ENCODE measurements around the gene EXOC3L4. TPM values are rescaled to one million over a fixed set of nuclear protein-coding genes. Genes with fewer than 3 reads are reported as not detected.
A peak's percentile ranks its signal among the peaks of the same experiment; 100 is the strongest.
"Not testable (repeated sequence)": the region's sequence is repeated elsewhere in the genome, so short reads cannot be mapped to it uniquely, and the experiment has no call there.

Gene EXOC3L4
- total RNA-seq: 22.9 TPM

DNA sequence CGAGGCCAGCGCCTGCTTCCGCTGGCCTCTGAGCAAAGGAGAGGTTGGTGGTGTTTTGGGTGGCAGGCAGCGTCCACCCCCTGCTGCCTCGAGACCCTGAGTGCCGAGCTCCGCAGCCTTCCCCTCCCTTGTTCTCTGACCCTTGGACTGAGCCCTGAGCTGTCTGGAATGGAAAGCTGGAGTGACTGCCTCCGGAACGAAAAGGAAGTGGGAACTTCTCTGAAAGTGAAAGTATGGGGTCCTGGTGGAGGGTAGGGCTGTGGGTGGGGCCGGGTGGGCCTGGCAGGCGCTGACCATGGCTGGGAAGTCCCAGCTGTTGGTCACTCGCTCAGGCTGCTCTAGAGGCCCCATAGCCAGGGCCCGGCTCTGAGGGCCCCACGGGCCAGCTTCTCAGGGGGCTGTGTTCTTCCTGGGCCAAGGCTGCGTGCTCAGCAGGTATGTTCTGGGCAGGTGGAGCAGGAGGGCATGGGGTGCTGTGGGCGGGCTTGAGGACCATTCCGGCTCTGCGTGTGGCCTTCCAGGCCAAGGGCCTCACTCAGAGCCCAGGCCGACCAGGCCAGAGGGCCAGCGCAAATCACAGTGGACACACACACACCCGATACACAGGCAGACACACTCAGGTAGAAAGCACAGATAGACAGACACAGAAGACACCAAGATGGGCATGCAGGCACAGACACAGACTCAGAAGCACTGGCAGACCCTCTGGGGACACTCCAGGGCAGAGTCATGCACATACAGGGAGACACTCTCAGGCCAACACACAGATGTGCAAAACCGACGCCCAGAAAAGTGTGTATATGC, at the start of gene EXOC3L4:
Gene EXOC3L4, plus strand, starts transcription at position 320 of the 804 bp plus-strand sequence. CDS start 5,495 bp downstream, outside the sequence.
- DNase-seq (ENCODE audit: low spot score): no peak

DNA sequence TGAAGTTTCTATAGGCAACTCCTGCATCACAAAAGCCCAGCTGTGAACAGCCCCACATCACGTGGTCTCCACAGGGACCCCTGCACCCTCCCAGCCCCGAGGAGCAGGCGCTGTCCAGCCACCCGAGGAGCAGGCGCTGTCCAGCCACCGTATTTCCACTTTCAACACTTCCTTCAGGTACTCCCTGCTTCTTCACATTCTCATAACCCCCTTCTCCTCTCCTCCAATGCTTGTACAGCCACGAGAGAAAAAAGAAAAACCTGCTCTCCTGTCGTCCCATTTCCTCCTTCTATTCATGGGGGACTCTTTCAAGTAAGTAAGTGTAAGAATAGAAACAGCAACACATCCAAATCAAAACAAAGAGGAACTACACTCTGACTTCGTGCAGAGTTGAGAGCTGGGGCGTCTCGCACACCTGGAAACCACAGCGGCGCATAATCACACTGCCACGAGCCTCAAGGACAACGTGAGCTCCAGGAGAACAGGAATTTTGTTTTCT, 49.1 kb upstream of the EXOC3L4 start:
- no peak for DNase-seq (ENCODE audit: low spot score)

DNA sequence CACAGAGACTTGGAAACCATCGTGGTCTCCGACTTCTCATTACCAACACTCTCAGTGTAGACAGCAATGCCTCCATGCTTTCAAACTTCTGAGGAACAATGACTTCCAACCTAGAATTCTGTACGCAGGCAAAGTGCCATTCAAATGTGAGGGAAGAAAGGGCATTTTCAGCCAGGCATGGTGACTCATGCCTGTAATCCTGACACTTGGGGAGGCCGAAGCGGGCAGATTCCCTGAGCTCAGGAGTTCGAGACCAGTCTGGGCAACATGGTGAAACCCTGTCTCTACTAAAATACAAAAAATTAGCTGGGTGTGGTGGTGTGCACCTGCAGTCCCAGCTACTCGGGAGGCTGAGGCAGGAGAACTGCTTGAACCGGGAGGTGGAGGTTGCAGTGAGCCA, 47.1 kb upstream of the EXOC3L4 start:
- not testable (repeated sequence) for DNase-seq (ENCODE audit: low spot score)

DNA sequence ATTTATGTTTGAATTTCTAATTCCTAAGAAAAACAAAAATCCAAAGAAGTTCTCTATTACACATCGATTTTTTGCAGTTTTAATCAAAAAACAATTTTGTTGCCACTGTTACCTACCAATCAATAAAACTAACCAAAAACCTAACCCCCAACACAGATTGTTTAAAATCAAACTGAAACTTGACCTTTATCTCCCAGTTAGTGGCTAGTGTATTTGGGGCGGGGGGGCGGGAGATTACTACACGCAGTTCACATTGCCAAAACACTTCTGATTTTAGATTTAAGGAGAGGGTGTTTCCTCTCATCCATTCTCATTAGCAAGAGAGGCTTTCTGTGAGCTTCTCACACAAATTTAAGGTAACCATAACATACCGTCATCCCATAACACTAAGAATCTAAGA, 43.6 kb upstream of the EXOC3L4 start:
- DNase-seq (ENCODE audit: low spot score): no peak

DNA sequence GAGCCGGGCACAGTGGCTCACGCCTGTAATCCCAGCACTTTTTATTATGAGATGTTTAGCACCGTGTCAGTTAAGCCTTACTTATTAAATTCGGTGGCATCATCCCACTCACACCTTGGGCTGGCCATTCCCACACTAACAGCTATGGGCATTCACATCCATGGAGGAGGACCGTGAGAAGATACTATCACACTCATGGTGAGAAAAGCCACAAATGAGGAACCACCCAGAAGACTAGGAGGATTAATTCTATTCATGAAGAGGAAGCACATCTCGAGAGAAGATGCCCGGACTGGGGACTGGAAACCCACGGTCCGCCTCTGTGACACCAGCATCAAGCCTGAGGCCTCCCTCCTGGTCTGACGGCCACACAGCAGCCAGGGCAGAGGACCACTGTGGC, 42.1 kb upstream of the EXOC3L4 start:
- no peak for DNase-seq (ENCODE audit: low spot score)

DNA sequence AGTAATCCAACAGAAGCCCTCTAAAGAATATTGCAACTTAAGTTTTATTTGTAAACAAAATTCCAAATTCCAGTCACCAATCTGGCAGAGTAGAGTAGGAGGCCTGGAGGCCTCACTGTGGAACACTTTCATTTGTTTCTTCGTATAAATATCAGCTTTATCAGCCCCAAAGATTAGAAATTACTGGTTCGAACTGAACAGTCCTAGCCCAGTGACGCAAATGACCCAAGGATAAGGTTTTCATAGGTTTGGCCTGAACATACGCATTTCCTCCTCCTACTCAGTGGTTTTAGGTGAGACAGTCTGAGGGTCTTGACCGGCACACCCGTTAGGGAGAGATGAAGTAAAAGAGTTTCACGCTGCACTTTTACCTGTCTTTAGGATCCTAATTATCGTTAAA, 38.8 kb upstream of the EXOC3L4 start:
- DNase-seq (ENCODE audit: low spot score): no peak

DNA sequence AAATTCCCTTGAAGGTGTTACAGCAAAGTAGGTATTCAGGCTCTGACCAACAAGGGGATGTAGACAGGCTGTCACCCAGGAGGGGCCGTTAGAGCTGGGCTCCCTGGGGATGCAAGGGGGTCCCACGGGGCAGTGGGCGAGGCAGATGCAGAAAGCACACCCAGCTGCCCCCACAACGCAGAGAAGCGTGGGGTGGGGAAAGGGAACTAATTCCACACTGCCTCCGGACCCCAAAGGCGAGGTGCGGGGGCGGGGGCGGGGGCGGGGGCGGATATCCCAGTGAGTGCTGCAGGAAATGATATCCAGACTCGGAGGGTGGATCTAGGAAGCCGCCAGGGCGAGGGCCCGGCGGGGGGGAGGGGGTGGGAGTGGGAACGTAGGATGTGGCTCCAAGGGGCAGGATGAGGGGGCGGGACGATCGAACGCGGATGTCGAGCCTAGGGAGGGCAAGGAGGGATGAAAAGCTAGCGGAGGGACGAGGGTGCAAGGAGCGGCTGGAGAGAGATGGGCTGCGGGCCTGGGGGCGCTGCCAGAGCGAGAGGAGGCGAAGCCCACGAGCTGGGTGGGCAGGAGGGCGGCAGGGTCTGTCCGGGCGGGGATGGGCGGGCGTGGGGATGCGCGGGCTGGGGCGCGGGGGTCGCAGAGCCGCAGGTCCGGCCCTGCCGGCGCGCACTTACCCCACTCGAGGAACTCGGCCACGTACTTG, 38.0 kb upstream of the EXOC3L4 start:
- DNase-seq (ENCODE audit: low spot score): no peak

DNA sequence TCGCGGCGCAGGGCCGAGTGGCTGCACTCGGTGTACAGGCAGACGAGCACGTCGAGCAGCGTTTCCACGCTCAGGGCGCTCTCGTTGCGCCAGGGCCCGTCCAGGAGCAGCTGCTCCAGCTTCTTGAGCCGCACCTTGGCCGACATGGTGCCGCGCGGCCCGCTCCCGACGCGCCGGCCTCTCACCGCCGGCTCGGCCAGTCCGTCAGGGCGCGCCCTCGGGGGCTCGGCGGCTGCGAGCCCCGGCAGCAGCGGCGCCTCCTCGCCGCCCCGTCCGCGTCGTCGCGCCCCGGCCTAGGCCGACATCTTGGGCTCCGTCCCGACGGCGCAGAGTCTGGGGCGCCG, 37.5 kb upstream of the EXOC3L4 start:
- no peak for DNase-seq (ENCODE audit: low spot score)

DNA sequence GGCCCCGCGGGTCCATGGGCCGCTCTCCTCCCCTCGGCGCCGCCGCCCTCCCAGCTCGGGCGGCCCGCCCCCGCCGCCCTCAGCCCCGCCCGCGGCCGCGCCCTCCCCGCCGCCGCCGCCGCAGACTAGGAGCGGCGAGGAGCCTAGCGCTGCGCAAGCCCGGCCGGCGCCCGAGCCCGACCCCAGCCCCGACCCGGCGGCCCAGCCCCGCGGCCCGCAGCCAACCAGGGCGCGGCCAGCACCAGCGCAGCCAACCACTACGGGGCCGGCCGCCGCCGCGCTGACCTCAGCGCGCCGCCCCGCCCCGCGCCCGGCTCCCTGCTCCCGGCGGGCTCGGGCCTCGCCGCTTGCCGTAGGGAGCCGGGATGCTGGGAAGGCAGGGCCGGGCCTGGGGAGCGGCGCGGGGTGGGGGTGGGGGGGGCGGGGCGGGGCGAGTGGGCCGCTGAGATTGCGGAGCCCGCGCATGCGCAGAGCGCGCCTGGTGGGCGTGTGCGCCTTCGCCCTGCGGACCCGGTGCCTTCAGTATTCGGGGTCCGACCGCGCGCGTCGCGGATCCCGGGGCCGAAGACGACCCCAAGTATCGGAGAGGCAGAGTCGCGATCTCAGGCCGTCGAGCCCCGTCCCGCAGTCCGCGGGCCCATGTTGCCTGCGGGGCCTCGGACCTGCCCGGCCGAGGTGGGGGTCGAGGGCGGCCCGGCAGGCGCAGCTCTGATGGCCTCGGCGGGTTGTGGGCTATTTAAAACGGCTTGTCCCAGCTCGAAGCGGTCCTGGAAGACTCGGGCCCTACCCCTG, 37.0 kb upstream of the EXOC3L4 start, which contains the start of gene CDC42BPB:
Gene CDC42BPB, minus strand, starts transcription at position 178 of the 792 bp plus-strand sequence. CDS start 376 bp downstream, outside the sequence.
- peak; percentile 90 for DNase-seq (ENCODE audit: low spot score)

DNA sequence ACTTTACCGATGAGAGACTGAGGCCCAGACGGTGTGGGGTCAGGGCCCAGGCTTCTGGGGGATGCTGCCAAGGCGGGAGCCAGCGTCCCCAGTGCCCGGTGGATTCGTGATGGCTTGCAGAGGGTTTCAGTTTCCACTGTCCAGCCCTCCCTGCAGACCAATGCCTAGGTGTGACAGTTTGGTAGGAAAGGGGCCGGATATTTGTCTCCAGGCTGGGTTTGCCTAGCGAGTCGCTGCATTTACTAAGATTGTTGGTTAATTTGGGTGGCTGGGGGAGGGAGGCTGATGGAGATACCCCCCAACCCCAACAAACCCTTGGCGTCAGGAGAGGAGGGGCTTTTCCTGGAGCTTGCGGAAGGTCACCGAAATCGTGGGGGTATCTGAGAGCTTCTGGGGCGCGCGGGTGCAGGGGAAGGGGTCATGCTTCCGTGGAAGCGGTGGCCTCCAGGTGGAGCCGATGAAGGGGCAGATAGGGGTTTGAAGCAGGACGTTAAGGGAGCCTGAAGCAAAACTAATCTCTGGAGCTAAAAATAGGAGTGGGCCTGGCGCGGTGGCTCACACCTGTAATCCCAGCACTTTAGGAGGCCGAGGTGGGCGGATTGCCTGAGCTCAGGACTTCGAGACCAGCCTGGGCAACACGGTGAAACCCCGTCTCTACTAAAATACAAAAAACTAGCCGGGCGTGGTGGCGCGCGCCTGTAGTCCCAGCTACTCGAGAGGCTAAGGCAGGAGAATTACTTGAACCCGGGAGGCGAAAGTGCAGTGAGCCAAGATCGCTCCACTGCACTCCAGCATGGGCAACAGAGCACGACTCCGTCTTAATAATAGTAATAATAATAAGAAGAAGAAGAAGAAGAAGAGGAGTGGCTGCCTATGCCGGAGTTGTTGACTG, 36.1 kb upstream of the EXOC3L4 start:
- no peak for DNase-seq (ENCODE audit: low spot score)

DNA sequence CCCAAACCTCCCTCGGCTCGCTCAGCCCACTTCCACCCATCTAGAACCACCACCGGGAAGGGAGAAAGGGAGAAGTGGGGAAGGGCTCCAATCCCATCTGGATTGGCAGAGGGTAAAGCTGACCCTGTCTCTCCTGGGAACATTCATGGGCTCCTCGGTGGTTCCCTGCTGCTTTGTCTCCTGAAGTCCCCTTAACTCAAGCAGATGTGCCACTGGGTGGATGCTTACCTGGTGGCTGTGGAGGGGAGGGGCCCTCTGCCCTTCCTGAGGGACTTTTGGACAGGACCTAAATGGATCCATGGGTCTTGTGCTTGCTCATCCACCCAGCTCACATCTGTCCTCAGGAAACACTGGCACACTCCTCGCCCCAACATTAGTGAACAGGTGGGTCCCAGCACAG, 35.0 kb upstream of the EXOC3L4 start:
- DNase-seq (ENCODE audit: low spot score): no peak

DNA sequence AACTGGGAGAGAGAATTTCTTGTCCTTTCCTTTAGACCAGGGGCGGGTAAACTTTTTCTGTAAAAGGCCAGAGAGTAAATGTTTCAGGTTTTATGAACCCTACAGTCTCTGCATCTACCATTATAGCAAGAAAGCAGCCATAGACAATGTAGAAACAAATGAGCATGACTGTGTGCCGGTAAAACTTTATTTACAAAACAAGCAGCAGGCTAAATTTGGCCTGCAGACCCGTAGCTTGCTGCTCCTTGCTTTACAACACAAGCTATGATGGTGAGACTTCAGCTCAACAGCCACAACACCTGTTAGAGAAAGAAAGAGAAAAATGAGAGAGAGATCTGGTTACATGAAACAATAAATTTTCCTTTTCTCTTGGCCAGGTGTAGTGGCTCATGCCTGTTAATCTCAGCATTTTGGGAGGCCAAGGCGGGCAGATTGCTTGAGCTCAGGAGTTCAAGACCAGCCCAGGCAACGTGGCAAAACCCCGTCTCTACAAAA, 33.0 kb upstream of the EXOC3L4 start:
- DNase-seq (ENCODE audit: low spot score): no peak

DNA sequence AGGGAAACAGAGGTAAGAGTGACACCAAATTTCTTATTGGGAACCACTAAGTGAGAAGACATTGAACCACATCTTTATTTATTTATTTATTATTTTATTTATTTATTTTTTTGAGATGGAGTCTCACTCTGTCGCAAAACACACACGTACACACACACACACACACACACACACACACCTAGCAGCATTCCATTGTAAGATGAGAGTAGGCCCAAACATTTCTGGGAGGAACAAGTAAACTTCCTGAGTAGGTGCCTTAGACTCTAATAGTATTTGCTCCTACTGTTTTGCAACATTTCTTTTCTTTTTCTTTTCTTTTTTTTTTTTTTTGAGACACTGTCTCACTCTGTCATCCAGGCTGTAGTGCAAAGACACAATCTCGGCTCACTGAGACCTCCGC, 30.1 kb upstream of the EXOC3L4 start:
- DNase-seq (ENCODE audit: low spot score): no peak

DNA sequence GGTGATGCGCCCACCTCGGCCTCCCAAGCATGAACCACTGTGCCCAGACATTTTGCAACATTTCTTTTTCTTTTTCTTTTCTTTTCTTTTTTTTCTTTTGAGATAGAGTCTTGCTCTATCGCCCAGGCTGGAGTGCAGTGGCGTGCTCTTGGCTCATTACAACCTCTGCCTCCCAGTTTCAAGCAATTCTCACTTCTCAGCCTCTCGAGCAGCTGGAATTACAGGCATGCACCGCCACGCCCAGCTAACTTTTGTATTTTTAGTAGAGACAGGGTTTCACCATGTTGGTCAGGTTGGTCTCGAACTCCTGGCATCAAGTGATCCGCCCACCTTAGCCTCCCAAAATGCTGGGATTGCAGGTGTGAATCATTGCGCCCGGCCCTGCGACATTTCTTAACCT, 29.5 kb upstream of the EXOC3L4 start:
- no peak for DNase-seq (ENCODE audit: low spot score)

DNA sequence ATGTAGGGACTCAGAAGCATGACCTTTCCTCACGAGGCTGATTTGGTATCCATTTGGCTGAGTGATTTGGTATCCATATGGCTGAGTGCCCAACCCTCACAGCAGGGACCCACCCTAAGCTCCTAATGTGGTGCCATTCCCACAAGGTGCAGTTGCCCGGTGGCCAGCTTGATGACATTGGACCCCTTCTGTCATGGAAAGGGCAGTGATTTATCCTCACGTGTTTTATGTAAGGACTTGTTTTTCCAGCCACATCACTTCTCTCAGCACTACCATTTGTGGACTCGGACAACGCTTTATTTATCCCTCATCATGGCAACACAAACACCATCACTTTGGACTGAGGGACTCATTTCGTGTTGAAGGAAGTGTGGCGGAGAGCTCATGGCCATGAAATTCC, 28.7 kb upstream of the EXOC3L4 start:
- DNase-seq (ENCODE audit: low spot score): no peak

DNA sequence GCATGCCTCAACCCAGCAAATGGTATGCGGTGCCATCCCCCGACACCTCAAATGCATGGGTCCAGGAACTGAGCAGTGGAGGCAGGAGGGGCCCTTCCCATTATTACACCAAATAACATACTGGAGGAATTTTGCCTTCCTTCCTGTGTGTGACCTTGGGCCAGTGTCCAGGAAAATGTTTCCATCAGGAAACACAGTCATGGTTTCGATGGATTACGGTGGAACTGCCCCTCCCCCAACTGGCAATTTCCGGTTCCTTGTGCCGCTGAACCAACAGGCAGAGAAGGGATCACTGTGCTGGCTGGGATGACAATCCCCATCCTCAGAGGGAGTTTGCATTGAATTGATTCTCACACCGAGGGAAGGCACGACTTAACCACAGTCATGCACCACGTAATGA, 28.1 kb upstream of the EXOC3L4 start:
- no peak for DNase-seq (ENCODE audit: low spot score)

DNA sequence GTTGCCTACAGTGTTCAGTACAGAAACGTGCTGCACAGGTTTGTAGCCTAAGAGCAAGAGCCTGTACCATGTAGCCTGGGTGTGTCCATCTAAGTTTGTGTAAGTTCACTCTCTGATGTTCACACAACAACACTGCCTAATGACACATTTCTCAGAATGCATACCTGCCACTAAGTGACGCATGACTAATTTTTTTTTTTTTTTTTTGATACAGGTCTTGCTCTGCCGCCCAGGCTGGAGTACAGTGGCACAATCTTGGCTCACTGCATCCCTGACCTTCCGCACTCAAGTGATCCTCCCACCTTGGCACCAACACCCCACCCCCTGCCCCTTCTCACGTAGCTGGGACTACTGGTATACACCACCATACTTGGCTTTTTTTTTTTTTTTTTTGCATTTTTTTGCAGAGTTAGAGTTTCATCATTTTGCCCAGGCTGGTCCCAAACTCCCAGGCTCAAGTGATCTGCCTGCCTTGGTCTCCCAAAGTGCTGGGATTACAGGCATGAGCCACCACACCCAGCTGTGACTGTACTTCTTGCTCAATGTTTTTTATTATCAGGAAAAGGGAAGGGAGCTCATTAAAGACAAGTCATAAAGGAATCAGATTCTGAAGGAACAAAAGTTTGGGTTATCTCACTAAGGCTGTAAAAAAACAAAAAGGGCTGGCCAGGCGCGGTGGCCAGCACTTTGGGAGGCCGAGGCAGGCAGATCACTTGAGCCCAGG, 27.1 kb upstream of the EXOC3L4 start:
- DNase-seq (ENCODE audit: low spot score): no peak

DNA sequence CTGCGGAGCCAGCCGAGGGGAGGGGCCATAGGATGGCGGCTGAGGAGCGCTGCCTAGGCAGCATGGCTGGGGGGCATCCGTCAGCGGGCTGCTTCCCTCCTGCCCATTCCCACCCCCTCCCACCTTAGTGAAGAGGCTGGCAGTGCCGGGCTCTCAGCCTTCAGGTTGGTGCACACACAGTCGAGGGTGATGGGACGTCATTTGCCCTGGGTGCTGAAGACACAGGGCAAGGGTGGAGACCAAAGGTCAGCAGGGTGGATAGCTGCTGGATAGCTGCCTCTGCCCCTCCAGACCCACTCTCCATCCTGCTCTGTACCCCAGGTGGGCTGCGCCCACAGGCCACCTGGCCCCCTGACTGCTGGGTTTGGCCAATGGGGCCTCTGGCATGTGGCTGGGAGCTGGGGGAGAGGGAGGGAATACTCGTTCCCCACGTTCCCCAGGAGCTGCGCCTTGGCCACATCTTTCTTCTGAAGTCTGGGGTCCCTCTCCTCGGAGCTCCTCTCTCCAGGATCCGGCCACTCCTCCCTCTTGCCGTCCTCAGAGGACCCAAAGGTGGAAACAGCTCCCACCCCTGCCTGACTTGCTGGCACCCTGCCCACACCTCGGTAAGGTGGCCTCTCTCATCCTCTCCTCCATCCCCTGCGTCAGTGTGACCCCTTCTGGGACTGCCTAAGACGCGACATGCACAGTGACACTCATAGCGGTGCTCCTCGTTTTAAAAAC, 26.0 kb upstream of the EXOC3L4 start:
- DNase-seq (ENCODE audit: low spot score): no peak

DNA sequence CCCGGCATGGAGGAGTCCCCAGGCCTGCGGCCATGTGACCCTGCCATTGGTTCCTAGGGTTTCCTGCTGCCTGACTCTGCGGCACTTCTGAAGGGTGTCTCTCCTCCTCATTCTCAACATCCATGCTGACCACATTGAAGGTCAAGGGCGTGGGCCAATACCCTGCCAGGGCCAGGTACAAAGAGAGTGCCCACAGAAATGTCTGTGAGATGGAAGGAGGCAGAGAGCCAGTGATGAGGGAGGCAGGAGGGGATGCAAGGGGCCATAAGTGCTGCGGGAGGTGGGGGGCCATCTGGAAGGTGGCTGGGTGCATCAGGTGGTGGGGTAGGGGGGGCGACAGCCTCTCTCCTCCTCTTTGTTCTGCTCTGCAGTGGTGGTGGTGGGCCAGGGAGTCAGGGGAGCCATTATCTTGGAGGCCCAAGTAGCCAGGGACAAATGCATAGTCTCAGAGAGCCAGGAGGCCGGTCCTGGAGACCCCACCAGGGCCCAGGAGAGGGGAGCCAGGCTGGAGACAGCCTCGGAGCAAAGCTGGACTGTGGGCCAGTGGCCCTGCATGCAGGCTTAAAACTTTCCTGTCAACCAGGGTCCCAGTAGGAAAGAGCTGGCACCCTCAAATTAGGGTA, 24.2 kb upstream of the EXOC3L4 start:
- DNase-seq (ENCODE audit: low spot score): no peak

Data from mucosa of gallbladder (tissue), 1 donor.